Activated CD4-positive, alpha-beta T cell treated with anti-CD3 and anti-CD28 coated beads for 1 hour (primary cell): ENCODE measurements around the gene PHC1.
A peak's percentile ranks its signal among the peaks of the same experiment; 100 is the strongest.
"Not testable (repeated sequence)": the region's sequence is repeated elsewhere in the genome, so short reads cannot be mapped to it uniquely, and the experiment has no call there.

Experiments used
- DNase-seq: peaks from one replicate; pipeline ENCODE4 v3.0.0-alpha.2; 2020

PHC1 gene

DNA sequence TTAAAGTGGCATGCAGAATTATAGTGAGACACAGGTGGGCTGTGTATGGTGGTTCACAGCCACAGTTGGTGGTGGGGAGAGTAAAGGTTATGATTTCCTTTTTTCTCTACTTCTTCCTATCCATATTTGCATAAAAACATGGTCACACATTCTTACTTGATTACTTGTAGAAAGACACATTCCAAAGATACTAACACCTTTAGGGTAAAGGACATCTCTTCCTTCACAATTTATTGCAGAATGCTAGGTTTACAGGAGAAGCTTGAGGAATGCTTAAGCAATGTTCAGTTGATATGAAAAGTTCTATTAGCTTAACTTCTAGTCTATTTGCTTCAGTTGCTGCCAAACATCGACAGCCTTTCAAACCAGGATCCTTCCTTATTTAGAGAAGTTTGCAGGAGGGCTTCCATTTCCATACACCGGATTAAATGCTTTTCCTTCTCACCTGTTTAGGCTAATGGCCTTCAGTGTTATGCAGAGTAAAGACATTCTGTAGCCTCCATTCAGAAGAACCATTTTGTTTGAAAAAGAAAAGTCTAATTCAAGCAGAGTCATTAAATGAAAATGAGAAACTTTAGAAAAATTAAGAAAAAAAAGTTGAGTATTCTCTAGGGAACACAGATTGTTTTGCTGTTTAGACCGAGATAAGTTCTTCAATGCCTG is 2.6 kb upstream of the PHC1 start:
- DNase-seq = no peak

DNA sequence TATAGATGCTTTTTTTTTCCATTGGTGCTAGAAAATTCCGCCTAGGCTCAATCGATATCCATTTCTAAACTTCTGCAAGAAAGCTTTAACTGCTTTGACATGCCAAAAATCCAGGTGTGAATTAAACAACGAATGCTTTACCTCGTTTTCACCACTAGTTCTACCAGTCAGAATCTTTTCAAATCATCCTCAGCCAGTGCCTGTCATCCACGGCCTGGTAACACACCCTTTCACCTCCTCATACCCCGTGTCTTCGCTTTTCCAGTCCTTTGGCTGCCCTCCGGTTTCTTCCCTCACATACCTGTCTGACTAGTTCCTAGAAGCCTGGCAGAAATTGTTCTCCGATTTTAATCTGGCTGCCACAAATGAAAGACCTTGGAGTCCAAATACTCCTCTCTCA is 1.4 kb upstream of the PHC1 start:
- no peak for DNase-seq

DNA sequence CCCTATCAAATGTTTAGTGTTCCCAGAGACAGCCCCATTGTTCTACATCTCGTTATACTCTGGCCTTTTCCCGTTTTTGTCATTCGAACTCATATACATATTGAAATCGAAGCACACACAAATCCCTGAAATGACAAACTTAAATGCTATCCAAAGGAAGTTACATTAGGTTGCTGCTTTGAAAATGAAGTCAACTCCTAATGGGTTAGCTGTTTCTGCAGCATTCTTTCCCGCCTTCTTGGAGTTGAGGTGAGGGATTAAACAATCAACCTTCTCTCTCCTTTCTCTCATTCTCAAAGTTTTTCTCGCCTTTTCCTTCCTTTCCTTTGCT is 642 bp upstream of the PHC1 start:
- no peak for DNase-seq

DNA sequence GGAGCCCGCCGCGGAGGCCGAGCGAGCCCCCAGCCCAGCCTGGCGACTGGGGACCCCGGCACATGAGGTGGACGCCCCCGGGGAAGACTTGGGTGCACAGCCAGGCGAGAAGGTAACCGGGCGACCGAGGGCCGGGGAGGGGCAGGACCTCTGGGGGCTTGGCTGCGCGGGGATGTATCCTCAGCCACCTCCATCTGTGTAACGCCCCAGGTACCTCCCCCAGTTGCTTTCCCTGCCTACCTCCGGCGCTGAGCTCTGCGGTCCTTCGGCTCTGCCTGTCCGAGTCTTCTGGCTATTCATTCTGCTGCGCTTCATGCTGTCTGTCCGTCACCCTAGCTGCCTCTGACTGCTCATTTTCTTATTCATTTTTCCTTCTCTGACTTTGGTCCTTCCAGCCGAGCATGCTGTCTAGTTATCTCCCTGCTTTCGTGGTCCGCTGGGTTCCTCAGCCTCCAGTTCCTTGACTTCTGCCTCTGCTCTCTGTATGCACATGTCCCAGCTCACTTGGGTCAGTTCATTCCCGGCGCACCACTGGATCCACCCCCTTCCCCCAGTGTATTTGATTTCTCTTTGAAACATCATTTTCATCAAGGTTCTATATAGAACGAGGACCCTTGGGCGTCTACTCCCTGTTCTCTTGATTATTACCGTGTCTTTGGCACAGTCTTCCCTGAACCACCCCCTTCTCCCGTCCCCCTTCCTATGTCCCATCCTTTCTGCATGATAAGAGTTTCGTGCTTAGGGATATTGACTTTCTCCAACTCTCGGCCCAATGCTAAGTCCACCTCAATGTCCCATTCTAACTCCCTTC is 612 bp downstream of the PHC1 start:
- peak; percentile 45 for DNase-seq

DNA sequence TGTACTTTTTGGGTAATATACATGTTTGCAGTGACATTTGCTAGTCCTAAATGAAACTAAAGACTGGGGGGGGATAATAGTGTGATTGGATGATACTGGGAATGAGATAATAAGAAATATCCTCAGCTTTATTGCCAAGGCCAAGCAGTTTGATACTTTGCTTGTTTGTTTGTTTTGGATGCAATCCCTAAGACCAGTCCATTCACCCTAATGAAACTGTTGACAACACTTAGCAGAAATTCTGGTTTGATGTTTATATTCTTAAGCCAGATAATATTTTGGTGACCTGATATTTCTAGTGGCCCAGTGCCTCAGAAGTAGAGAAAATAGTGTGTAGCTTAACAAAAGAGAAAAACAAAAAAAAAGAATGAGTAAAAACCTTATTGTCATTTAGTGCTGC is 1.8 kb downstream of the PHC1 start:
- DNase-seq = no peak

DNA sequence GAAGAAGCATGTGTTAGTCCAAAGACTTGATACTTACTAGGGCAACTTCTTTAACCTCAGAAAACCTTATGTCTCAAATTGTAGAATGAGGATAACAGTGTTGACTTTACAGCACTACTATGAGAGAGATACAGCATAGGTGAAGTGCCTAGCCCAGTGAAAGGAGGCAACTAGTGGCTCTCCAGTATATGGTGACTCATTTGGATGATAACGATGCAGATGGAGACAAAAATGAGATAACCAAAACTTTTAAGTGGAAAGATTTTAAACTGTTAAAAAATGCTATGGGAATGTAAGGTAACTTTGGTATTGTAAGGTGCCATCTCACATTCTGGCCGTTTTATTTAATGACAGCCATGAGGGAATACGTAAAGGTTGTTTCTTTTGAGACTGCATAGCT is 2.7 kb downstream of the PHC1 start:
- DNase-seq = no peak

DNA sequence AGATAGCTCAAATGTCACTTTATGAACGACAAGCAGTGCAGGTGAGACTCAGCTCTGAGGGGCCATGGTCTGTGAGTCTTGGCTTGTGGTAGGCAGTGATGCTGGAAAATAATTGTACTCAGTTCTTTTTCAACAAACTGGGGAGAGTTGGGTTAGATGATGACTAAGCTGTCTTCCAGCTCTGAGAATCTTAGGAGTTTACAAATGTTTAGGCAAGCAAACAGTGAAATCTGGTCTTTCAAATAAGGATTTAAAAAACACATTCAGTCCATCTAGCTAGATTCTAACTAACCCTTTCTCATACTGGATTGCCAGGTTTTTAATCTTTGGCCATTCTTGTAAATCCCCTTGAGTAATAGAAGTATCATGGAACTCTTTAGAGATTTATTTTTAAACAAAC is 3.4 kb downstream of the PHC1 start:
- DNase-seq = no peak

DNA sequence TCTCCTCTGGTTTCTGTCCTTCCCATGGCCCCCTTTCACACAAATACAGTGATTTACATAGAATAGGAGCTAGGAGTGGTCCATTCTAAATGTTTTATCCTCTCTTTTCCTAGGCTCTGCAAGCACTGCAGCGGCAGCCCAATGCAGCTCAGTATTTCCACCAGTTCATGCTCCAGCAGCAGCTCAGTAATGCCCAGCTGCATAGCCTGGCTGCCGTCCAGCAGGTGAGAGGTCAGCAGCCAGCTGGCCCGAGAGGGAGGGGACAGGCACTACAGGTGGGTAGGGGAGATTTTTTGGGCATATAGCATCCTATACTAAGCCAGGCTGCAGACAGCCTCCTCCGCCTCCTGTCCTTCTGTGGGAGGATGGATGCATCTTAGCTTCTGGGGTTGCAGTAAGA is 5.3 kb downstream of the PHC1 start:
- not testable (repeated sequence) for DNase-seq

DNA sequence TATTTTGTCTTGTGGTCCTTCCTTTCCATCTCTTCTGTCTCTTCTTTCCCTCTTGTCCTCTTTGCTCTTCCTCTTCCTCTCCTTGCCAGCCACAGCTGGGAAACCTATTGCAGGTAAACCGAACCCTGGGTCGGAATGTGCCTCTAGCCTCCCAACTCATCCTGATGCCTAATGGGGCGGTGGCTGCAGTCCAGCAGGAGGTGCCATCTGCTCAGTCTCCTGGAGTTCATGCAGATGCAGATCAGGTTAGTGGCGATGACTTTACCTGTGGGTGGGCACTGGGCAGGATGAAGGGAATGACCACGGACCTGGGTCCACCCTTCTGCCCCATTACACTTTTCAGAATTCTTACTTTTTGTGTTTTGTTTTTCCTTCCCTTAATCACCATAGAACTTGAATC is 8.2 kb downstream of the PHC1 start:
- no peak for DNase-seq

DNA sequence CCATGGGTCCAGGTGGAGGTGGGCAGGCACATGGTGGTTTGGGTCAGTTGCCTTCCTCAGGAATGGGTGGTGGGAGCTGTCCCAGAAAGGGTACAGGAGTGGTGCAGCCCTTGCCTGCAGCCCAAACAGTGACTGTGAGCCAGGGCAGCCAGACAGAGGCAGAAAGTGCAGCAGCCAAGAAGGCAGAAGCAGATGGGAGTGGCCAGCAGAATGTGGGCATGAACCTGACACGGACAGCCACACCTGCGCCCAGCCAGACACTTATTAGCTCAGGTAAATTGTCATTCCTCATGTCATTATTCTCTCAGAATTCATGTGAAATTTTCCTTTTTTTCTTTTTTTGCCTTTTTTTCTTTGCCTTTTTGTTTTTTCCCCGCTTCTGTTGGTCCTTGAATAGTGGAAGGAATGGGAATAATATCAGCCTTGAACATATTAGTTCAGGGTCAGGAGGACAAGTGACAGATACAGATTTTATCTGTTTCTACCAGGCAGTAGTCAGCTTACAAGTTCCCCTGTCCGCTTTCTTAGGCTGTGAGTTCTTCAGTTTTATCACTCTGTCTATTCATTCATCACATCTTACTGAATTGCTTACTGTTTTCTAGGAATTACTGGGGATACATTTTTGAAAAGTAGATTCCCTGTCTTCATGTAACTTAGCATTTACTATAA is 16.5 kb downstream of the PHC1 start:
- not testable (repeated sequence) for DNase-seq

DNA sequence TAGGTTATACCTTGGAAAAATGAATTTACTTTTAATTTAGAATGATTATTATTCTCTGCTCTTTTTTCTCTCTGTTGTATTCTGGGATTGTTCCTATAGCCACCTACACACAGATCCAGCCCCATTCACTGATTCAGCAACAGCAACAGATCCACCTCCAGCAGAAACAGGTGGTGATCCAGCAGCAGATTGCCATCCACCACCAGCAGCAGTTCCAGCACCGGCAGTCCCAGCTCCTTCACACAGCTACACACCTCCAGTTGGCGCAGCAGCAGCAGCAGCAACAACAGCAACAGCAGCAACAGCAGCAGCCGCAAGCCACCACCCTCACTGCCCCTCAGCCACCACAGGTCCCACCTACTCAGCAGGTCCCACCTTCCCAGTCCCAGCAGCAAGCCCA is 18.2 kb downstream of the PHC1 start:
- not testable (repeated sequence) for DNase-seq

DNA sequence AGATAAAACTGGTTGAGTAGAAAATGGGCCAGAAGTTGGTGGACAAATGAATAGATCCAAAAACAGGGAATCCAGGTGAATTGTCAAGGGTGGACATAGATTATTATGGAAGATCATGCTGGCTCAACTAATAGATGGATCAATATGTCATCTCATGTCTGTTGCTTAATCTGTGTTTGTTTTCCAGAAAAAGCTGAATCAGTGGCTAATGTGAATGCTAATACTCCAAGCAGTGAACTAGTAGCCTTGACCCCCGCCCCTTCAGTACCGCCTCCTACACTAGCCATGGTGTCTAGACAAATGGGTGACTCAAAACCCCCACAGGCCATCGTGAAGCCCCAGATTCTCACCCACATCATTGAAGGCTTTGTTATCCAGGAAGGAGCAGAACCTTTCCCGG is 19.8 kb downstream of the PHC1 start:
- not testable (repeated sequence) for DNase-seq

DNA sequence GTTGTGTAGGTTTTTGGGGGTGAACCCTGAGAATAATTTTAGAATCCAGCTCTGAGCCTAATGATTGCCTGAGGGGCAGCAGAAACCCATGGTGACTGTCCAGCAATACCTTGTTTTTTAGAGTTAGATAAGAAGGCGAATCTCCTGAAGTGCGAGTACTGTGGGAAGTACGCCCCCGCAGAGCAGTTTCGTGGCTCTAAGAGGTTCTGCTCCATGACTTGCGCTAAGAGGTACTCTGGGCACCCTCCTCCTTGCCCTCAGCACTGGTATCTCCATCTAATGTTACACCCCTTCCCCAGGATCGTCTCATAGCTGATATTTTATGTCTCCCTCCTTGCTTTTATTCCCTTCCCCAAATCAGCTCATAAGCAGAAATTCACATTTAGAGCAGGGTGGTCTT is 22.4 kb downstream of the PHC1 start:
- no peak for DNase-seq

DNA sequence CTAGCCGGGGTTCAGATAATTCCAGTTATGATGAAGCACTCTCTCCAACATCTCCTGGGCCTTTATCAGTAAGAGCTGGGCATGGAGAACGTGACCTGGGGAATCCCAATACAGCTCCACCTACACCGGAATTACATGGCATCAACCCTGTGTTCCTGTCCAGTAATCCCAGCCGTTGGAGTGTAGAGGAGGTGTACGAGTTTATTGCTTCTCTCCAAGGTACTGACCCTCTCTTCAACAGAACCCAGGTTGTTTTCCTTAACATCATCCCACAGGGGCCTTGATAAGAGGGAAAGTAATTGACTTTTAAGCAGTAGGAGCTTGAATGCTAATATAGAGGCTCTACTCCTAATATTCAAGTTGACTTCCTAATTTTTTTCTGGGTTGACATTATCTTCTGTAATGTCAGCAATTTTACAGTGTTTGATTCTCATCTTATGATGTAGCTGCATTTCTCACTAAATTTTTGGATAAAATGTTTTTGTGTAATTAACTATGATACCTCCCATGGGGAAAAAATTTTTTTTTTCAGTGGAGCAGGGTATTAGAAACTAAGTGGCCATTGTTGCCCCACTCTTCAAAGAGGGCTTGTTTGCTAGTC is 23.6 kb downstream of the PHC1 start:
- not testable (repeated sequence) for DNase-seq

DNA sequence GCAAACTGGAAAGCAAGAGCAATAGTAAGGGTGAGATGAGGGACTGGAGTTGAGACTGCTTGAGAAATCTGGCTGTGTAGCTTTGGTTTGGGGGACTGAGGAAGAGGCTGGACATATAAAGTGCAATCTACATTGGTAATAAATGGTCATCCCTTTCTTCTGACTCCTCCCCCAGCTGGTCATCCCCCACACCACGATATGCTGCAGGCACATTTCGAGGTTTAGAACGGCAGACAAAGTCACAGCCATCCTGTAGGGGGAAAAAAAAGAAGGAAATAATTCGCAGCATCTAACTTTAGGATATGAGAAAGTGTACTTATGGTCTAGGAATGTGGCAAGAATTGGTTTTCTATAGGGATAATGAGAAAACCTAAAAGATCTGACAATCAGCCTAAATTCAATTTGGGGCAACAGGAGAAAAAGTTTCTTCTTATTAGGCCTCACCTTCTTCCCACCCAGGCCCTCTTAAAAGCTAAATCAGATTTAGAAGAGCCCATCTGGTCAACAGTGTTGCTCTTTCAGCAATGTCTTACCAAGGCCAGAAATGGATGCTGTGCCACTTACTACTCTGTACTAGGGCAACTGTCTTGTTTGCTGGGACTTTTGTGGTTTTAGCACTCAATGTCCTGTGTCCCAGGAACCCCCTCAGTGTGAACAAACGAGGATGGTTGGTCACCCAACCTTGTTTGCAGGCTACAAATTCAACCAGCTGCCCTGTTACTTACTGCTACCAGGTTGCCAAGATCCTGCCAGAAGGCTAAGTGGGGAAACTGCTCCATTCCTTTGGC is 27.6 kb downstream of the PHC1 start:
- no peak for DNase-seq

DNA sequence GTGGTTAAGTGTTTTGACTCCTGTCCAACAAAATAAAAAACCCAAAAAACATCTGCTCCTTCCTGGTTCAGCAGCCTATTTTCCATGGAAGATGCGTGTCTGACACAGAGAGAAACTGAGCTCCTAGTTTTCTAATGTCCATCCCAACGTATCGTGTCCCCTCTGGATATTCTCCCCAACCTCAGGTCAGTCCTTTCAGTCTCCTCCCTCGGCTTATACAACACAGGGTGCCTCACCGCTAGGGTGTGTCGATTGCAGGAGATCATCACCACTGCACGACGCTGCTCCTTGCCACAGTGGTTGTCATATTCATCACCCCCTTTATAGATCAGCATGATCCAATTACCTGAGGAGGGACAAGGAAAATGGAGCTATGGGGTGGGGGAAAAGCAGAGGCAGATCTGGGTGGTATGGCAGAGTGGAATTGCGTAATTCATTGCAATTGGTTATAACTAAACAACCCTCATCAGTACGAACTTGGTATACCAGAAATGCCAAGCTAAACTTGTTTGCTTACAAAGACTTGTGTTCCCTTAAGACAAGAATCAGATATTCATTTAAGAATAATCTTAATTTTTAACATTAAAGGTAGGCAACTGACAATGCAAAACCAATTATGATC is 29.4 kb downstream of the PHC1 start:
- DNase-seq = no peak

DNA sequence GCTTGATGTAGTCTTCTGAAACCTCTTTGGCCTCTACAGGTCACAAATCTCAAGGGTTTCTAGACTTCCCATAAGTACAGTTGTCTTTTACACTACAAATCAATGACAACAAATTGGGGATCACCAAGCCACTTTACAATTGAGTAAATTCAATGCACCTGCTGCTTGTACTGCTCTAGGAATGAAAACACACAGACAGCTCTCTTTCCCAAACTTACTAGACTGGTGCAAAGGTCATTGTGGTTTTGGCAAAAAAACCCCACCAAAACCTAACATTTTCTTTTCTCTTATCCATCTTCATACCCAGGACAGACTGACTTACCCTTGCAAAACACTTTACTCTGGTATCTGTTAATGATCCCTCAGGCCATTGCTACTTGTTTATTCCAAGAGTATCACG is 32.4 kb downstream of the PHC1 start:
- DNase-seq = no peak

DNA sequence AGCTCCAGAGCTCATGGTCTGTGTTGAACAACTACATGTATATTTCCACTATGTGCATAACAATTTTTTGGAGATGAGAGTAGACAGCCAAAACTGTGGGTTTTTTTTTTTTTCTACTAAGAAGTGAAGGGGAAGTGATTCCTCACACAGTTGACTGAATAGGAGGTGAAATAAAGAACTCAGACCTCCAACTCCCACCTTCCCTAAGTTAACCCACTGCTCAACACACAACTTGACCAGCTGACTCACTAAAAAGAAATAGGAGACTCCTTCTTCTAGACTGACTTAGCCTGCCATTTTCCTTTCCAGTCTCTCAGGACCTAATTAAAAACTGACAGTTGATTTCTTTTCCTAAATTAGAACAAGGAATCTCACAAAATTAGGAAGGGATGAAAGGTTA is 33.4 kb downstream of the PHC1 start:
- no peak for DNase-seq

DNA sequence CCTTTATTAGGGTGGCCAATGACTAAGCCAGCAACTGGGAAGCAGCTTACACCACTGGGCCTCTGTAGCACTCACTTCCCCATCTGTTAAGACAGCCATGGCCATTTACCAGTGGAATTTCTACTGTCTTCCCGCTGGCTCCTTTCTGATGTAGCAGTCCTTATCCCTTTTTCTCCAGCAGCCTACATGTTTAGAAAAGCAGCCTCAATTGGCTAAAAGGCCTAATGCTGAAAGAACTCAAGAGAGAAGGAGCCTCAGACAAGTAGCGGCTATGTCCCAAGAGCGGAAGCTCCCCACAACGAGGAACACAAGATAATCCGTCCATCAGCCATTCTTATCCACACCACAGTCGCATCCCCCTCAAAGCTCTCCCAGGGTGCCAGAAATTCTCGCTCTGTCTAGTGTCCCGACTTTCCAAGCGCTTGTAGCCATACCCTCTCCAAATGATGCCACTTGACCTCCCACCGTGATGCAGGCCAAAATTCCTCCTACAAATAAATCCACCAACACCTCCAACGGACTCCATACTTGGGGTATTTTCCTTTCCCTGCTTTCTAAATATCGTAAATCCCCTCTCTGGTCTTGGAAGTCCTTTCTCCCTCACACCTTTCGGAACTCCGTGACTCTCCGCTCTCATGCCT is 34.5 kb downstream of the PHC1 start:
- no peak for DNase-seq

DNA sequence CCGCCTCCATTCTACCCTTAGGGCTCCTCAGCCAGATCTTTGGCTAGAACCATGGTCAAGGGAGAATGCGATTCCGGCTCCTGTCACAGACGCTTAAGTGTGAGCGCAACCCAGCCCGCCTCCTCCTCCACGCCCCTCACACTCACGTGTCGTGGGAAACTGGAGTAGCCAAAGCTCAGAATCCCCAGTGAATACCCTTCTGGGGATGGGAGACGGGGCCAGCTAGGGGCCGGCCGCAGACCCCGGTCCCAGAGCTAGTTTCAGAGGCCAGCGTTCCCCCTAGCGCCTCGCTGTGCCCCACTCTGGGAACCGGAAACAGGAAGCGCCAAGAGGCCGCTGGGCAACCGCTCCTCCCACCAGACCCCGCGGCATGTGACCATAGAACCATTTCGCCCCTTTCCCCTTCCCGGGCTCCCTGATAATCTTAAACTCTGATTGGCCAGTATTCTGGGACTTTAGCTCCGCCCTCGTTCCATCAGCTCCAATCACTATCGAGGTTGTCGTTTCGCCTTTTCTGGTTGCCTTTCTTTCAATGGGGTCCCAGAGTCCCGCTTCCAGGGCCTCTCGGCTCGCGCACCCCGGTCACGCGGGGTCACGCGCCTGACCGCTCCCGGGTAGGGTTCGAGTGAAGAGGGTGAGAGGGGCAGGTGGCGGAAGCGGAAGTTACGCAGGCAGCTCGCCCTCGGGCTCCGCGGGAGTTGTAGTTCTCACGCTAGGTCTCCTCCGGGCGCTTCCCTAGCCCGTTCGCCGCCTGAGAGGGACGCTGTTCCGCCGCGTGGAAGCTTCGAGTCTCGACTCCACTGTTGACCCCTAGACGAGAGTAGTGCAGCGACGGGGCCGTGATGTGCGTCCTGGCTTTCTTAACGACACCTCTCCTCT is 35.3 kb downstream of the PHC1 start, which contains the start of gene M6PR:
Gene M6PR (minus strand): TSS at position 304 of the 879 bp plus-strand sequence. CDS start 3,241 bp downstream, outside the sequence.
- peak; percentile 80 for DNase-seq

DNA sequence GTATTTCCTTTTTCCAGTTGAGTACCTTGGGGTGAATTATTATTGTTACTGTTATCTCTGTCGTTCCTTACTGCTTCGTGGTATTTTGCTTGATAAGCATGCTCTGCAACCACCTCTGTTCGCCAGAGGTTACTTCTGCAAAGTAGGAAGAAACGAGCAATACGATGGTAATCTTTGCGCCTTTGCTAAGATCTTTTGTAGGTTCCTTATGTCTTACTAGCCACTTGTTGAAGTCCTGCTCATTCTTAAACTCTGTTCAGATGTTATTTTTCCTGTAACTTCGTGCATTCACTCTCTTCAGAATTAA is 35.9 kb downstream of the PHC1 start:
- no peak for DNase-seq
